Measurements from ENCODE around the gene WDR43. TPM values are rescaled to one million over a fixed set of nuclear protein-coding genes. Genes with fewer than 3 reads are reported as not detected.

Gene WDR43
- polyA plus RNA-seq, 1 experiment, result 32.8 TPM

DNA sequence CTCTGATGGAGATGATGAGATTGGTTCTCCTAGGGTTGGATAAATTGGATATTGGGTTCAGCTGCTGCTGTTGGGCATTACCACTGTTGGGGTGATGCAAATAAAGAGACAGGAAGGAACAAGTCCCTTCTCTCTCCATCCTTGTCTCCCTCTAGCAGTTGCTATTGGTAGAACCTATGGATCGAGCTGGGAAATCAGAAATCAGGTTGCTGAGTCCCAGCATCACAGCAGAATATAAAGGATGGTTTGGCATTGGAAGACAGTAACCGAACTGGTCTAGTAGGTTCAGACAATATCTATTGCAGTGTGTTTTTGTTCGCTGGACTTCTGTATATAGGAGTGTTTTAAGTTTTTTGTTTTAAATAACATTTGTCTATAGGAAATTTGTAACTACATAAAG is 8.1 kb downstream of the WDR43 start:
- TF ChIP-seq, protein P1, sequence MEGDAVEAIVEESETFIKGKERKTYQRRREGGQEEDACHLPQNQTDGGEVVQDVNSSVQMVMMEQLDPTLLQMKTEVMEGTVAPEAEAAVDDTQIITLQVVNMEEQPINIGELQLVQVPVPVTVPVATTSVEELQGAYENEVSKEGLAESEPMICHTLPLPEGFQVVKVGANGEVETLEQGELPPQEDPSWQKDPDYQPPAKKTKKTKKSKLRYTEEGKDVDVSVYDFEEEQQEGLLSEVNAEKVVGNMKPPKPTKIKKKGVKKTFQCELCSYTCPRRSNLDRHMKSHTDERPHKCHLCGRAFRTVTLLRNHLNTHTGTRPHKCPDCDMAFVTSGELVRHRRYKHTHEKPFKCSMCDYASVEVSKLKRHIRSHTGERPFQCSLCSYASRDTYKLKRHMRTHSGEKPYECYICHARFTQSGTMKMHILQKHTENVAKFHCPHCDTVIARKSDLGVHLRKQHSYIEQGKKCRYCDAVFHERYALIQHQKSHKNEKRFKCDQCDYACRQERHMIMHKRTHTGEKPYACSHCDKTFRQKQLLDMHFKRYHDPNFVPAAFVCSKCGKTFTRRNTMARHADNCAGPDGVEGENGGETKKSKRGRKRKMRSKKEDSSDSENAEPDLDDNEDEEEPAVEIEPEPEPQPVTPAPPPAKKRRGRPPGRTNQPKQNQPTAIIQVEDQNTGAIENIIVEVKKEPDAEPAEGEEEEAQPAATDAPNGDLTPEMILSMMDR (IDR thresholded peaks at IDR 0.05; ENCODE audit: insufficient read depth, low read depth, low read length), result no peak
- no peak for DNase-seq (ENCODE audit: low read depth)
- H3K36me3 ChIP-seq (ENCODE audit: control insufficient read depth, insufficient read depth, low read length), result peaks cover 9% of the 10 kb centered on the region
- H3K27me3 ChIP-seq (ENCODE audit: control insufficient read depth, insufficient read depth, low read length), result no peaks in the 10 kb centered on the region
- H3K4me3 ChIP-seq (ENCODE audit: low read depth, low read length), result no peak overlapping the region
- ChIA-PET POLR2A (no interaction called here), CTCF (interaction anchor here (1.0 kb wide), 1 partner anchor 336 kb away, joined by 3 read pairs; no protein-coding TSS in a partner anchor)

DNA sequence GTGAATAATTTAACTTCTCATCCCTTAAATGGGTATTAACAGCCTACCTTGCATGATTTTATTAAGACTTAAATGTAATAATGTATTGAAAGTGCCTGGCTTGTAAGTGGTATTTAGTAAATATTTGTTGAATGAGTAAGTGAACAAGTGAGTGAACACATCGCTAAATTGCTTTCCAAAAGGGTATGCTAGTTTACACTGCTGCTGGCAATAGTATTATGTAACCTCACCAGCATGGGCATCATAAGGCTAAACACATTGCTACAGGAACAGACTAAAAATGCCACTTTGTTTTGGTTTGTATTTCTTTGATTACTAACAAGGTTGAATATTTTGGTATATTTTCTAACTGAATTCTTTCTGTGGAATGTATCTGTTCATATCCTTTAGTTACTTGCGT is 9.8 kb downstream of the WDR43 start:
- TF ChIP-seq, protein P1 (IDR thresholded peaks at IDR 0.05; ENCODE audit: insufficient read depth, low read depth, low read length), result no peak
- no peak for DNase-seq (ENCODE audit: low read depth)
- ChIA-PET POLR2A (no interaction called here), CTCF (interaction anchor here (0.8 kb wide), 1 partner anchor 43 kb away, joined by 3 read pairs; no protein-coding TSS in a partner anchor)
- Histone ChIP-seq H3K27me3 (ENCODE audit: control insufficient read depth, insufficient read depth, low read length) (no peaks in the 10 kb centered on the region), H3K36me3 (ENCODE audit: control insufficient read depth, insufficient read depth, low read length) (peaks cover 15% of the 10 kb centered on the region), H3K4me3 (ENCODE audit: low read depth, low read length) (no peak overlapping the region)

DNA sequence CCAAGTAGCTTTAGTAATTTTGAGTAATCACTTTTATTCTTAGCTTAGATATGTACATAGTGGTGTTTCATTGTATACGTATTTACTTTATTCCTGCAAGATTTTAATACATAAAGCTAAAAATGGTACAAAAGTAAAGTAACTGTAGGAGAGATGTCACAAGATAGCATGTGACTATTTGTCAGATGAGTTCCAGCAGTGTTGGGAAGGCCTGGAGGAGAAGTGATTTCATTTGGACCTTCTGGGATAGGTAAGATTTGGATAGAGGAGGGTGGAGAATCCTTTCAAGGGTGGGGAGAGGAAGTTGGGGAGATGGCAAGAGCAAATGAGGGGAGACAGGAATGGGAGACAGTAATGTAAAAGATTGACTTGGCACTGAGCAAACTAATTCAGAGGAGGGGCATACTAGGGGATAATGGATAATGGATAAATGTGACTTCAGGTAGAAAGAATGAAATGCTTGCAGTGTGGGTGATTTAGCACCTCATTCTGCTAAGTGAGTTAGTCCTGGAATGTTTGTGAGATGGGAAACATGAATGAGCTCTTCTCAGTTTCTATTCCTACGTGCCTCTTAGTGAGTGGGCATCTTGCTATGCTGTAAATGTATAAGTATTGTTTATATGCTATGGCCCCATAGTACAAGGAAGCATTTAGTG is 10.5 kb downstream of the WDR43 start:
- ChIA-PET POLR2A (no interaction called here), CTCF (no interaction called here)
- TF ChIP-seq, protein P1 (IDR thresholded peaks at IDR 0.05; ENCODE audit: insufficient read depth, low read depth, low read length), result no peak
- DNase-seq (ENCODE audit: low read depth), result no peak
- Histone ChIP-seq H3K36me3 (ENCODE audit: control insufficient read depth, insufficient read depth, low read length) (peaks cover 20% of the 10 kb centered on the region), H3K27me3 (ENCODE audit: control insufficient read depth, insufficient read depth, low read length) (no peaks in the 10 kb centered on the region), H3K4me3 (ENCODE audit: low read depth, low read length) (no peak overlapping the region)

DNA sequence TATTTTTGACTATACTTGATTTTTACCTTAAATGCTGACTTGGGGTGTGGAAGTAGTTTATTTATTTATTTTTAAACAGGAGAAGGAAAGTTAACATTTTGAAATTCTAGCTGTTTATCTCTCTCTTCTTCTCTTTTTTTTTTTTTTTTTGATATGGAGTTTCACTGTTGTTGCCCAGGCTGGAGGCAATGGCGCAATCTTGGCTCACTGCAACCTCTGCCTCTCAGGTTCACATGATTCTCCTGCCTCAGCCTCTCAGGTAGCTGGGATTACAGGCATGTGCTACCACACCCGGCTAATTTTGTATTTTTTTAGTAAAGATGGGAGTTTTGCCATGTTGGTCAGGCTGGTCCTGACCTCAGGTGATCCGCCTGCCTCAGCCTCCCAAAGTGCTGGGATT is 11.1 kb downstream of the WDR43 start:
- Histone ChIP-seq H3K4me3 (ENCODE audit: low read depth, low read length) (no peak overlapping the region), H3K36me3 (ENCODE audit: control insufficient read depth, insufficient read depth, low read length) (peaks cover 20% of the 10 kb centered on the region), H3K27me3 (ENCODE audit: control insufficient read depth, insufficient read depth, low read length) (no peaks in the 10 kb centered on the region)
- ChIA-PET CTCF (interaction anchor here (0.7 kb wide), 1 partner anchor 11 kb away, joined by 3 read pairs; the partner anchor contains the start of gene WDR43), POLR2A (no interaction called here)
- DNase-seq (ENCODE audit: low read depth), result no peak
- TF ChIP-seq, protein P1 (IDR thresholded peaks at IDR 0.05; ENCODE audit: insufficient read depth, low read depth, low read length), result no peak

DNA sequence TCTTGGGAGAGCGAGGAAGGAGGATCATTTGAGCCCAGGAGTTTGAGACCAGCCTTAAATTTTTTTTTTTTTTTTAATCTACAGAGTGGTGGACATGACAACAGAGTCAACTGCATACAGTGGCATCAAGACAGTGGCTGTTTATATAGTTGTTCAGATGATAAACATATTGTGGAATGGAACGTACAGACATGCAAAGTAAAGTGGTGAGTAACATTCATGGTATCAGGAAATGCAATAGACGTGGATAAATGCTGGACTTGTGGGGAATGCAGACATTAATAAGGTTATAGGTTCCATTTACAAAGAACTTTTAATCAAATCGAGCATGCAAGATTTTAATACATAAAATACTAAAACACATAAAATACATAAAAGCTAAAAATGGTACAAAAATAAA is 11.9 kb downstream of the WDR43 start:
- Histone ChIP-seq H3K27me3 (ENCODE audit: control insufficient read depth, insufficient read depth, low read length) (no peaks in the 10 kb centered on the region), H3K36me3 (ENCODE audit: control insufficient read depth, insufficient read depth, low read length) (peaks cover 20% of the 10 kb centered on the region), H3K4me3 (ENCODE audit: low read depth, low read length) (no peak overlapping the region)
- POLR2A ChIA-PET, result no interaction called here
- TF ChIP-seq, protein P1 (IDR thresholded peaks at IDR 0.05; ENCODE audit: insufficient read depth, low read depth, low read length), result no peak
- DNase-seq (ENCODE audit: low read depth), result no peak
- CTCF ChIA-PET, result no interaction called here

Data from BJ (cell line).